GM18511 (cell line): ENCODE measurements around the gene ANKEF1.
A peak's percentile ranks its signal among the peaks of the same experiment; 100 is the strongest.

Experiments used
- ATAC-seq: cut with Tn5 transposase; IDR thresholded peaks from one replicate; pipeline ENCODE4 v1.9.1; 2021; ENCODE audit warnings: mild to moderate bottlenecking, moderate library complexity; ENCODE audit not compliant: unreplicated experiment

ANKEF1 gene

GRCh38 chr20:10034717-10035571, at the start of gene ANKEF1:
Gene ANKEF1 (plus strand): TSS chr20:10034987. CDS start chr20:10038302, 3,315 bp downstream.
- peak; percentile 96 for ATAC-seq

DNA sequence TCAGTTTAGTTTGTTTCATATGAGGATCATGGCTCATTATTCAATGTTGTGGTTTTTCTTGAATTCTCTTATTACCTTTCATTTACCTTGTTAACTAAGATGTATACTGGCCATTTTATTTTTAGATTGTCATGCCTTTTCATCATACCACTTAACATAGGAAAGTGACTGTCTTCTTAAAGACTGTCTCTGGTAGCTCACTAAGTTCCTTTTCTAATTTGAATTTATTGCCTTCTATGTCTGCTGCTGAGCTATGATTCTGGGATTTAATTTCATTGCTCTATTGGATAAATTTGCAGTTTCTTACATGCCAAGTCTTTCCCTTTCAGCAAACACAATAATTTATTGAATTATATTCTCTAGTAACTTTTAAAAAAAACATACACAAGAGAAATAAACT, 49.5 kb upstream of the ANKEF1 start:
- no peak for ATAC-seq

- no peak for ATAC-seq
Observed at GRCh38 chr20:9985773-9986172, 49.0 kb upstream of the ANKEF1 start.

DNA sequence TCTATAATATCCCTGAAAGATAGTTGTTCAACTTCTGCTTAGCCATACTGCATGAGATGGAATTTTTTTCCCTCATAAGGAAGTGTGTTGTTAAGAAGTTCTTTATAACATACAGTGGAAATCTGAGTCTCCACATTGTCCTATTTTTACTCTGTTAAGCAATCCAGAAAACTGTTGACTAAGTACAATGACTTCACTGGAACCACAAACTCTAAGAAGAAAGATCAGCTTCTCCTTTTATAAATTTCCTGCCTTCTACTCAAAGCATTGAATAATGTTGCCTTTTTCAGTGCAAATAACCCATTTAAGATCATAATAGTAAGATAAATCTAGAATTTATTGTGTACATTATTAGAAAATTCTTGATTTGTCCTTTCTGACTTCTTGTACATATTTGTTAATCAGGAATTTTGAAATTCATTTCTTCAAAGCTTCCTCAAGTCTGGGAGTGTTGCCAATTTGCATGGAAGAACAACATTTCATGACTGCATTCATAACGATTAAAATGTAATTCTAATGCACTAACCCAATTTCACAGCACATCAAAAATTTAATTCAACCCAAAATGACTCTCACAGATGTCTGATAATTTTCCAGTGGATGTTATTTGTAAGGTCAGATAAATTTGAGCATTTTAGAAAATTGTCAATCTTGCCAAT, 45.6 kb upstream of the ANKEF1 start:
- no peak for ATAC-seq

GRCh38 chr20:9993137-9993536, 41.6 kb upstream of the ANKEF1 start:
- no peak for ATAC-seq

DNA sequence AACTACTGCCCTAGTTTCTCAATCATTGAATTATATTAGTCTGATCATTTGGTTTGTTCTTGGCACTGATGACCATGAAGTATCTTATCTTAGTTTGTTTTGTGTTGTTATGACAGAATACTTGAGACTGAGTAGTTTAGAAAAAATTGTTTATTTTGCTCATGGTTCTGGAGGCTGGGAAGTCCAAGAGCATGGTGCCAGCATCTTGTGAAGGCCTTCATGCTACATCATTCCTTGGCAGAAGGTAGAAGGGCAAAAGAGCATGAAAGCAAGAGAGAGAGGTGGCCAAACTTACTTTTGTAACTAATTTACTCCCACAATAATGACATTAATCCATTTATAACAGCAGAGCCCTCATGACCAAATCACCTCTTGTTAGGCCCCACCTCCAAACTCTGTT, 40.1 kb upstream of the ANKEF1 start:
- no peak for ATAC-seq

- ATAC-seq = no peak
Observed at GRCh38 chr20:9995510-9996272, 39.1 kb upstream of the ANKEF1 start.

GRCh38 chr20:9996944-9997343, 37.8 kb upstream of the ANKEF1 start:
- ATAC-seq = no peak

- ATAC-seq = peak; percentile 69
Observed at GRCh38 chr20:9999645-10000044, 35.1 kb upstream of the ANKEF1 start.

DNA sequence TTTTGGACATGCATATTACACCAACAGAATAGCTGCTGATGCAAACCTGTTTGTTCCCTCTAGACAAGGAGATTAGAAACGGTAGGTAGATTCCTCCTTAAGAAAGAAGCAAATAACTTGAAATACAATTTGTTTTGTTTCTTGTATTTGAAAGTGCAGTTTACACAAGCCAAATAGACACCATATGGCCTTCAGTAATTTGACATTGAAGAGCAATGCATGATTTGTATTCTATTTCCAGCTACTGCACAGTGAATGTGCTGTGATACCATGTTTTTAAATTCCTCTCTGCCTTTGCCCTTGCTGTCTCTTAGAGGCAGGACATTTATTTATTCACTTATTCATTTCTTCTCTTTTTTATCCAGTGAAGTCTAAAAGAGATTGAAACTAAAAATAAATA, 31.9 kb upstream of the ANKEF1 start:
- ATAC-seq = no peak

- no peak for ATAC-seq
Observed at GRCh38 chr20:10004900-10005299, 29.9 kb upstream of the ANKEF1 start.

GRCh38 chr20:10005885-10006284, 28.9 kb upstream of the ANKEF1 start:
- no peak for ATAC-seq

DNA sequence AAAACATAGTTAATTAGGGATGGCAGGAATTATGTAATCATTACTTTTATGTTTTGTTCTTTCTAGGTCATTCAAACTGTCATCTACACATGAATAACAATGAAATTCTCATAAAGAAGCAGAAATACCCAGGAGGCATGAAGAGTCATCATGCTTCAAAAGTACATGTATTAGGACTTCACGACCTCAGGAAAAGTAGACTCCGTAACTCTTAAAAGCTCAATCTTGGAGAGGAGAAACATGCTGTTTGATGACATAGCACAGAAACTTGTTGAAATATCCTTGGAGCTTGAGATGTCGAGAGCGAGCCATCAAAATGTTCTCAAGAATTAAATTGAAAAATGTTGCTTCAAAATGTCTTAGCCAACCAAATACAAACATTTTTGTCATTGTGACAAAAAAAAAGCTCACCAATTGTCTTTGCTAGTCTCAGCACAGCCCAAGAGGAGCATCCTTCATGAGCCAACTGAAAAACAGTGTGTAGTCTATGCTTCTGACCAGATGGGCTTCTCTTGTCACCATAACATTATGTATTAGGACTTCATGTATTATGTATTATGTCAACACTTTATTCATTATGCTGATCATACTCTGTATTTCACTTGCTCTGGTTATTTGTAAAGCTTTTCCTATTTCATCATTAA, 28.2 kb upstream of the ANKEF1 start:
- ATAC-seq = no peak

- ATAC-seq = no peak
Observed at GRCh38 chr20:10007158-10007557, 27.6 kb upstream of the ANKEF1 start.

DNA sequence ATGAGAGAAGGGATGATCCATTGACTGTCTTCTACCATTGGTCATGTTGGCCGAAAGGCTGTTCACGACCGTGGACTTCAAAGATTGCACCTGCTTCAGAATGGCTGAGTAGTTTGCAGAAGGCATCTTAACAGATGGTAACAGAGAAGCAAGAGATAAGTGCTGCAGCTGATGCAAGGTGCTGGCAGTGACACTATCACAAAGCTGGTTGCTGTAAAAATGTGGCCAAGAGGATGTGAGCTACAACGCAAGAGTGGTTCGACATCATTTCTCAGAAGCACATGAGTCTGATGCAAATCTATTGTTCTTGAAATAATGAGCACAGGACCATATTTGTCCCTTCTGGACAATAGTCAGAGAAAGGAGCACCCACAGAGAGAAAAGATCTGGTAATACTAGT, 27.0 kb upstream of the ANKEF1 start:
- no peak for ATAC-seq

DNA sequence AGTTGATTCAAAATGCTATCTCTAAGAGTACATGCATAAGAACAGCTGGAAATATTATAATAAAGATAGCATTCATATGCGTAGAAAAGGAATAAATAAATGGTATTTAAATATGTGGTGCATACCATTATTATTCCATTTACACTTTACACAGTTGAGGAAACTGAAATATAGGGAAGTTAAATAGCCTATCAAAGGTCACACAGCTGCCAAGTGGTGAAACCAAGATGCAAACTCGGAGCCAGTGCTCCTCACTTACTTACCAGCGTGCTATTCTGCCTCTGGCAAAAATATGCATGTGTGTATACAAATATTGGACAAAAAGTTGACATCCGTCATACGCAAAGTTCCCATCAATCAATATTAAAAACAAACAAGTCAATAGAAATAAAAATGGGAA, 22.3 kb upstream of the ANKEF1 start:
- no peak for ATAC-seq

DNA sequence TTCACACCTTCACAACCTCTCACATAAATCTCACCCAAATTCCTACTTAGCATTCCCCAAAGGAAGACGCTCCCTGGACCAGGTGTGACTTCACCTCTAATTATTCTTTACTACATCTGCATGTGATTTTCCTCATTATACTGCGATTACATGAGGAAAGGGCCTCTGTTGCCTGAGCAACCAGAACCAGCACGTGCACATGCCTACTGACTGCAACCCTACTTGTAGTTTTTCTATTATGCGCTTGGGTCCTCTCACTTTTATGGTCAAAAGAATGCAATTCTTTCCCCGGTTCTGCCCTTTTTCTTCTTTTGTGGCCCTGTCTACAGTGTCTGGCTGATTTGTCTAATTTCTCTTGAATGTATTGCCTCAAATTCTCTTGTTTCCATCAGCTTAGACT, 20.4 kb upstream of the ANKEF1 start:
- no peak for ATAC-seq

DNA sequence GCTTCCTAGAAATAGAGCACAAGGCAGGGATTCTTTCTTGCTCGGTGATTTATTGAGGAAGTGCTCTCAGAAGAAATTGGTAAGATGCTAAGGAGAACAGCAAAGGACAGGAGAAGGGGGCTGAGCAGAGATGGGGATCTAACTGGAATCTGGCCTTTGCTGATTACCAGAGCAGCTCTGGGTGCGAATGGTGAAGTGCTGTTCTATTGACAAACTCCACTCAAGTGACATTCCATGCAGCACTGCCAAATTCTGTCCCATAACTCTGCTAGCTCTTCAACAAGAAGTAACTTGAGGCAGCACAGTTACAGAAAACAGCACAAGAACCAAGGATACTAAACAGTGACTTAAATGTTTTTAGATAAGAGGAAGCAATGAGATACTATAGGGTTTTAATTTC, 13.8 kb upstream of the ANKEF1 start:
- no peak for ATAC-seq

DNA sequence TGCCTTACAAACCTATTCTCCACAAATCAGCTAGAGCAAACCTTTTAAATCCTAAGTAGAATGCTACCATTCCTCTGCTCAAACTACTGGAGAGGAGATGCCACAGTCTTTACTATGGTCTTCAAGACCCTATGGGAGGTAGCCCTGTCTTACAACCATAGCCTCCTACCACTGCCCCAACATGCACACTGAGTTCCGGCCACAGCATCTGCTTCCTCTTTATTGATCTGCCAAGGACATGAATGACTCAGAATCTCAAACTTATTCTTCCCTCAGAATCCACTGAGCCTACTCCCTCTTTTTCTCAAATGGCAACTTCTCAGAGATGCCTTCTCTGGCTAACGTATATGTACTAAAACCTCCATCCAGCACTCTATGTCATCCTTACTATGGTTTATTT, 12.2 kb upstream of the ANKEF1 start:
- no peak for ATAC-seq

- no peak for ATAC-seq
Observed at GRCh38 chr20:10023911-10024310, 10.9 kb upstream of the ANKEF1 start.
